ENCODE data around the gene ALX1. TPM values are rescaled to one million over a fixed set of nuclear protein-coding genes. Genes with fewer than 3 reads are reported as not detected.

Gene ALX1
- total and polyA plus RNA-seq, 2 donors (not counting 1 experiment from before 2014, with no cell fraction given), result not detected

DNA sequence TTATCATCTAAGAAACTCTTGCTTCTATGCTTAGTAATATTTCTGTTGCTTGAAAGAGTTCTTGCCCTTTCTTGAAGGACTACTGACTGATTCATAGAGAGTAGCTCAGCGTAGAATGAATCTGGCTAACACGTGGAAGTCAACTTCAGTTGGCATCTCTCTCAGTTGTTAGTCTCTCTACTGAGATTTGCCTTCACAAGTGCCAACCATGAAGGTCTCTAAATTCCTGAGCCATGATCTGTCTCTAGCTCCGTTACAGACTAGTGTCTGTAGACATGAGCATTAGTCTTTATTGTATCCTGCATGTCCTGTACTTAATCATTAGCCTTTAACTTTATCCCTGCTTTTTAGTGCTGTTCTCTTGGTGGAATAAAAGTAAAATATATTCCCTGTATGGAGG lies 19.1 kb upstream of the ALX1 start:
- no peaks in the 10 kb centered on the region for H3K9me3 ChIP-seq (ENCODE audit: control insufficient read depth, insufficient read depth, low read depth, low read length)
- H3K4me3 ChIP-seq (replicated peaks in 1 of 4; ENCODE audit: control extremely low read depth in 1 of 4, insufficient read depth in 1 of 4, low read depth in 3 of 4, low read length in 4 of 4), result no peak overlapping the region
- H3K9ac ChIP-seq (ENCODE audit: insufficient read depth, low read length), result no peak overlapping the region
- no peaks in the 10 kb centered on the region for H3K79me2 ChIP-seq (ENCODE audit: control insufficient read depth, insufficient read depth, low read length)
- no peaks in the 10 kb centered on the region for H4K20me1 ChIP-seq (ENCODE audit: control insufficient read depth, extremely low read depth, insufficient read depth, low read length)
- no peak overlapping the region for H3K4me2 ChIP-seq (ENCODE audit: extremely low read depth, insufficient read depth, low read length)
- no peaks in the 10 kb centered on the region for H3K4me1 ChIP-seq (ENCODE audit: control insufficient read depth, extremely low read depth, insufficient read depth, low read length)
- no peak overlapping the region for H3K27ac ChIP-seq (ENCODE audit: insufficient read depth, low read length)
- no peaks in the 10 kb centered on the region for H3K36me3 ChIP-seq (ENCODE audit: control insufficient read depth, insufficient read depth, low read length)
- no peak overlapping the region for H2AFZ ChIP-seq (ENCODE audit: low read length)
- H3K27me3 ChIP-seq (ENCODE audit: control insufficient read depth, insufficient read depth, low read length), result no peaks in the 10 kb centered on the region
- DNase-seq (ENCODE audit: low read depth in 2 of 2), result no peak
- TF ChIP-seq, protein P1, sequence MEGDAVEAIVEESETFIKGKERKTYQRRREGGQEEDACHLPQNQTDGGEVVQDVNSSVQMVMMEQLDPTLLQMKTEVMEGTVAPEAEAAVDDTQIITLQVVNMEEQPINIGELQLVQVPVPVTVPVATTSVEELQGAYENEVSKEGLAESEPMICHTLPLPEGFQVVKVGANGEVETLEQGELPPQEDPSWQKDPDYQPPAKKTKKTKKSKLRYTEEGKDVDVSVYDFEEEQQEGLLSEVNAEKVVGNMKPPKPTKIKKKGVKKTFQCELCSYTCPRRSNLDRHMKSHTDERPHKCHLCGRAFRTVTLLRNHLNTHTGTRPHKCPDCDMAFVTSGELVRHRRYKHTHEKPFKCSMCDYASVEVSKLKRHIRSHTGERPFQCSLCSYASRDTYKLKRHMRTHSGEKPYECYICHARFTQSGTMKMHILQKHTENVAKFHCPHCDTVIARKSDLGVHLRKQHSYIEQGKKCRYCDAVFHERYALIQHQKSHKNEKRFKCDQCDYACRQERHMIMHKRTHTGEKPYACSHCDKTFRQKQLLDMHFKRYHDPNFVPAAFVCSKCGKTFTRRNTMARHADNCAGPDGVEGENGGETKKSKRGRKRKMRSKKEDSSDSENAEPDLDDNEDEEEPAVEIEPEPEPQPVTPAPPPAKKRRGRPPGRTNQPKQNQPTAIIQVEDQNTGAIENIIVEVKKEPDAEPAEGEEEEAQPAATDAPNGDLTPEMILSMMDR (conservative IDR thresholded peaks at IDR 0.05 in 1 of 2, IDR thresholded peaks at IDR 0.05 in 1 of 2; ENCODE audit: low read depth in 1 of 2, low read length in 2 of 2), result no peak
- TF ChIP-seq EZH2 (IDR thresholded peaks at IDR 0.05; ENCODE audit: low read length, missing control alignments), result no peak

DNA sequence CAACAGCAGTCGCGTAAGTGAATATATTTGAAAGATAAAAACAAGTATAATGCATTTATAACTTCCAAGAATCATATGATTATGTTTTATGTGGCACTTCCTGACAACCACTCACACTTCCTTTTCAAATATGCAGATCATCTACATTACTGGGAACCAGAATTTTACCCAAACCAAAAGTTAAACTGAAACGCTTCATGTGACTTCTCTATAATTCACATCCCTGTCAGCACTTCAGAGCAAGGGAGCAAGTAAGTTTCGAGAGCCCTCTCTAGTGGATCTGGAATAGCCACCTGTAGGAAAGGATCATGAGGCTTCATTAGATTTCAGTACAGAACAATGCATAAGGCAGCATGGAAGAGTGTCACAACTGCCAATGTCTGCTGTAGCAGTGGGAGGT lies 13.7 kb upstream of the ALX1 start:
- Histone ChIP-seq H3K36me3 (ENCODE audit: control insufficient read depth, insufficient read depth, low read length) (no peaks in the 10 kb centered on the region), H3K27me3 (ENCODE audit: control insufficient read depth, insufficient read depth, low read length) (no peaks in the 10 kb centered on the region), H3K4me1 (ENCODE audit: control insufficient read depth, extremely low read depth, insufficient read depth, low read length) (no peaks in the 10 kb centered on the region), H3K27ac (ENCODE audit: insufficient read depth, low read length) (no peak overlapping the region), H3K4me2 (ENCODE audit: extremely low read depth, insufficient read depth, low read length) (no peak overlapping the region), H2AFZ (ENCODE audit: low read length) (no peak overlapping the region), H4K20me1 (ENCODE audit: control insufficient read depth, extremely low read depth, insufficient read depth, low read length) (no peaks in the 10 kb centered on the region), H3K4me3 (replicated peaks in 1 of 4; ENCODE audit: control extremely low read depth in 1 of 4, insufficient read depth in 1 of 4, low read depth in 3 of 4, low read length in 4 of 4) (no peak overlapping the region), H3K9me3 (ENCODE audit: control insufficient read depth, insufficient read depth, low read depth, low read length) (no peaks in the 10 kb centered on the region), H3K79me2 (ENCODE audit: control insufficient read depth, insufficient read depth, low read length) (no peaks in the 10 kb centered on the region), H3K9ac (ENCODE audit: insufficient read depth, low read length) (no peak overlapping the region)
- no peak for DNase-seq (ENCODE audit: low read depth in 2 of 2)
- no peak for TF ChIP-seq EZH2 (IDR thresholded peaks at IDR 0.05; ENCODE audit: low read length, missing control alignments)
- TF ChIP-seq, protein P1 (conservative IDR thresholded peaks at IDR 0.05 in 1 of 2, IDR thresholded peaks at IDR 0.05 in 1 of 2; ENCODE audit: low read depth in 1 of 2, low read length in 2 of 2), result no peak

DNA sequence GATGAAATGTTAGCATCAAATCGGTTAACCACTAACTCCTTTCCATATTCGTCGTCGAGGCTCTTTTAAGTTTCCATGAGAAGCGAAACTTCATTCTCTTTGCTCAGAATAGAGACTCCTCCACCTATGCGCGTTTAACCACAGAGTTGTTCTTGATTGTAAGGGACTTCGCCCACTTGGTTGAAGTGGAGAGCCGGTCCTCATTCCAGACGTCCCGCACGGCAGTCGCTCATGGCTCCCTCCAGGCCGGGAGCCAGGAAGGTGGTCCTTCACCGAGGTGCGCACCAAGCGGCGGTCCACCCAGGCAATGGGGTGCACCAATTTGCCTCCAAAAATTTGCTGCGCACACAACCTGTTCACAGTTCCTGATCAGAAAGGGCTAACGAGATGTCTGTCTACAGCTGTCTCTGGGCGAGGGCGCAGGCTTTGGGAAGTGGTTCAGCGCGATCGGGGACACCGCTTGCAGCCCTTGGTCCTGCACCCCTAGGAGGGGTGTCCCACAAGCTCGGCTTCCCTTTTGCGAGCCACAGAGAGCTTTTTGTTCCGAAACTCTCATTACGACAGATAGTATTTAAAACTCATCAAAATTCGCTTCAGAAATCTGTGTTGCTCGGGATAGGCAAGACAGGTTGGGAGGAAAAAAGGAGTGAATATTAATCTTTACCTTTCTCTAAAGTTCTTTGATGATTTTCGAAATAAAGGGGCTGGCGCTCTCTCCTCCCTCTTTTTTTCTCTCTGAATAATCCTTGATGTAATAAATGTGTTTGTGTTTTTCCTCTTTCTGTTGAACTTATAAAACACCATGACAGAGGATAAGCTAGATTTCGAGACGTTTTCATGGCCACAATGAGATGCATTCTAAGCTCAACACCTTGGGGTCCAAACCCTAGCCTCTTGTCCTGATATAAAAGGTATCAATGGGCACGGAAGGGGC lies 6.4 kb upstream of the ALX1 start:
- Histone ChIP-seq H3K9ac (ENCODE audit: insufficient read depth, low read length) (no peak overlapping the region), H3K79me2 (ENCODE audit: control insufficient read depth, insufficient read depth, low read length) (no peaks in the 10 kb centered on the region), H3K4me3 (replicated peaks in 1 of 4; ENCODE audit: control extremely low read depth in 1 of 4, insufficient read depth in 1 of 4, low read depth in 3 of 4, low read length in 4 of 4) (no peak overlapping the region), H3K4me2 (ENCODE audit: extremely low read depth, insufficient read depth, low read length) (no peak overlapping the region), H3K36me3 (ENCODE audit: control insufficient read depth, insufficient read depth, low read length) (no peaks in the 10 kb centered on the region), H3K4me1 (ENCODE audit: control insufficient read depth, extremely low read depth, insufficient read depth, low read length) (no peaks in the 10 kb centered on the region), H4K20me1 (ENCODE audit: control insufficient read depth, extremely low read depth, insufficient read depth, low read length) (no peaks in the 10 kb centered on the region), H3K27me3 (ENCODE audit: control insufficient read depth, insufficient read depth, low read length) (peaks cover 2% of the 10 kb centered on the region), H3K27ac (ENCODE audit: insufficient read depth, low read length) (no peak overlapping the region), H2AFZ (ENCODE audit: low read length) (no peak overlapping the region), H3K9me3 (ENCODE audit: control insufficient read depth, insufficient read depth, low read depth, low read length) (no peaks in the 10 kb centered on the region)
- no peak for TF ChIP-seq EZH2 (IDR thresholded peaks at IDR 0.05; ENCODE audit: low read length, missing control alignments)
- TF ChIP-seq, protein P1 (conservative IDR thresholded peaks at IDR 0.05 in 1 of 2, IDR thresholded peaks at IDR 0.05 in 1 of 2; ENCODE audit: low read depth in 1 of 2, low read length in 2 of 2), result no peak
- DNase-seq (ENCODE audit: low read depth in 2 of 2), result no peak

All from fibroblast of lung (primary cell).